AG04450 (cell line): ENCODE results near the gene MMP2. TPM values are rescaled to one million over a fixed set of nuclear protein-coding genes. Genes with fewer than 3 reads are reported as not detected.

Source experiments
- CTCF ChIA-PET: fragments of 300-600, 350-600 bp; formaldehyde crosslinking; extraction: SDS; loops from one replicate; lab custom pipeline; 2022; ENCODE audit warnings: antibody characterized with exemption, inconsistent platforms; lab: Charles Lee
- POLR2A ChIA-PET: fragments of 350-600 bp; formaldehyde crosslinking; extraction: SDS; loops from one replicate; lab custom pipeline; 2021; ENCODE audit warnings: antibody characterized with exemption, inconsistent platforms; lab: Yijun Ruan, JAX
- DNase-seq: peaks from one replicate; pipeline ENCODE4 v3.0.0-alpha.2; 2011; ENCODE audit warnings: low read depth, low spot score
- H3K27ac ChIP-seq: one replicate; pipeline ENCODE4 v1.5.1; 2012; ENCODE audit warnings: low read depth, low read length, control low read depth
- H3K27me3 ChIP-seq: one replicate; pipeline ENCODE4 v1.6.0; 2012; ENCODE audit warnings: low read length; ENCODE audit not compliant: control insufficient read depth, insufficient read depth
- H3K4me3 ChIP-seq: 2 replicates; pipeline ENCODE4 v1.5.1; 2011; ENCODE audit warnings: mild to moderate bottlenecking, low read depth, low read length, control low read depth
- H3K9me3 ChIP-seq: 2 replicates; pipeline ENCODE4 v1.5.1; 2012; ENCODE audit warnings: low read length; ENCODE audit not compliant: control insufficient read depth, insufficient read depth
- CTCF ChIP-seq: IDR thresholded peaks from 2 replicates; pipeline ENCODE4 v1.5.1; 2011; ENCODE audit warnings: low read depth, low read length, control low read depth, inconsistent platforms
- polyA minus RNA-seq: library from RNA; depleted of rRNA, polyadenylated mRNA; stranded (reverse); fragments of >200 nt; gene quantifications from 2 replicates; pipeline ENCODE4 v1.2.3, GENCODE V29; 2011; rRNA and poly(A)+ RNA removed
- polyA plus RNA-seq: library from polyadenylated mRNA; depleted of rRNA; stranded (reverse); fragments of >200 nt; gene quantifications from 2 replicates; pipeline ENCODE4 v1.2.3, GENCODE V29; 2011; rRNA removed

The MMP2 gene
- polyA plus RNA-seq, result 1,281 and 1,465 TPM in 2 replicates
- 747 and 998 TPM in 2 replicates for polyA minus RNA-seq

- ChIA-PET POLR2A (interaction anchor here (0.5 to 3.2 kb wide), 6 partner anchors 9 to 1431 kb away, joined by 3 to 59 read pairs (median 10); no protein-coding TSS in a partner anchor), CTCF (interaction anchor here (0.7 to 2.4 kb wide), 2 partner anchors 14 to 223 kb away, joined by 3 to 13 read pairs; no protein-coding TSS in a partner anchor)
- peak within 1 kb of the TSS; percentile 94 for H3K4me3 ChIP-seq
- no peak for DNase-seq
- H3K27ac ChIP-seq, result peak within 1 kb of the TSS; percentile 87
- no peaks in the 10 kb centered on the region for H3K9me3 ChIP-seq
- no peak for TF ChIP-seq CTCF
- no peaks in the 10 kb centered on the region for H3K27me3 ChIP-seq
Observed at GRCh38 chr16:55478827-55479429, at the start of gene MMP2. MMP2 (plus strand) TSS chr16:55479198; CDS start chr16:55479480, 282 bp downstream.

- no peak for TF ChIP-seq CTCF
- no peak overlapping the region for H3K4me3 ChIP-seq
- DNase-seq, result no peak
- ChIA-PET POLR2A (no interaction called here), CTCF (no interaction called here)
- no peak overlapping the region for H3K27ac ChIP-seq
- no peaks in the 10 kb centered on the region for H3K9me3 ChIP-seq
- no peaks in the 10 kb centered on the region for H3K27me3 ChIP-seq
Observed at GRCh38 chr16:55433030-55433429, 46.0 kb upstream of the MMP2 start.

GRCh38 chr16:55433535-55433934, 45.5 kb upstream of the MMP2 start:
- Histone ChIP-seq H3K27me3 (no peaks in the 10 kb centered on the region), H3K4me3 (no peak overlapping the region), H3K9me3 (no peaks in the 10 kb centered on the region), H3K27ac (no peak overlapping the region)
- DNase-seq, result no peak
- ChIA-PET CTCF (no interaction called here), POLR2A (no interaction called here)
- no peak for TF ChIP-seq CTCF

GRCh38 chr16:55434000-55434399, 45.0 kb upstream of the MMP2 start:
- DNase-seq, result no peak
- no peak for TF ChIP-seq CTCF
- Histone ChIP-seq H3K9me3 (no peaks in the 10 kb centered on the region), H3K4me3 (no peak overlapping the region), H3K27ac (no peak overlapping the region), H3K27me3 (no peaks in the 10 kb centered on the region)
- CTCF ChIA-PET, result no interaction called here
- POLR2A ChIA-PET, result no interaction called here

GRCh38 chr16:55435387-55435786, 43.6 kb upstream of the MMP2 start:
- POLR2A ChIA-PET, result no interaction called here

More at GRCh38 chr16:55435387-55435786, 43.6 kb upstream of the MMP2 start:
- TF ChIP-seq CTCF, result no peak
- DNase-seq, result no peak
- no peak overlapping the region for H3K4me3 ChIP-seq
- CTCF ChIA-PET, result no interaction called here
- no peak overlapping the region for H3K27ac ChIP-seq
- no peaks in the 10 kb centered on the region for H3K9me3 ChIP-seq
- no peaks in the 10 kb centered on the region for H3K27me3 ChIP-seq
